ENCODE data around the gene HLA-DQB2. TPM values are rescaled to one million over a fixed set of nuclear protein-coding genes. Genes with fewer than 3 reads are reported as not detected.

Gene HLA-DQB2
- total and polyA plus RNA-seq, 2 donors (not counting 3 experiments of a cell fraction or from before 2014, with no cell fraction given): not detected

GRCh38 chr6:32792901-32793435, 29.6 kb upstream of the HLA-DQB2 start:
- no TSS peak for BruUV-seq (replicated peaks)
- Histone ChIP-seq H3K36me3 (ENCODE audit: control insufficient read depth in 2 of 2, extremely low read depth in 1 of 2, insufficient read depth in 2 of 2, low read length in 2 of 2) (no peaks in the 10 kb centered on the region), H4K20me1 (replicated peaks; ENCODE audit: control insufficient read depth, extremely low read depth, insufficient read depth, low read length) (no peaks in the 10 kb centered on the region), H3K9me3 (replicated peaks; ENCODE audit: control insufficient read depth, insufficient read depth, low read length) (no peaks in the 10 kb centered on the region), H3K4me2 (ENCODE audit: insufficient read depth, low read length) (no peak overlapping the region), H3K9ac (replicated peaks; ENCODE audit: extremely low read depth, insufficient read depth, low read length) (no peak overlapping the region), H3K9me1 (replicated peaks; ENCODE audit: control insufficient read depth, extremely low read depth, insufficient read depth, low read length) (no peaks in the 10 kb centered on the region), H3K4me3 (replicated peaks in 1 of 3; ENCODE audit: insufficient read depth in 1 of 3, low read depth in 1 of 3, low read length in 3 of 3) (no peak overlapping the region), H3K79me2 (ENCODE audit: control insufficient read depth, insufficient read depth, low read length) (no peaks in the 10 kb centered on the region), H3K27me3 (ENCODE audit: control insufficient read depth in 2 of 2, insufficient read depth in 2 of 2, low read length in 2 of 2) (peaks cover 32 to 54% of the 10 kb centered on the region in 2 experiments), H3K4me1 (ENCODE audit: control insufficient read depth, extremely low read depth, insufficient read depth, low read length) (no peaks in the 10 kb centered on the region), H3K27ac (ENCODE audit: insufficient read depth, low read depth, low read length) (no peak overlapping the region), H2AFZ (ENCODE audit: low read depth, low read length) (no peak overlapping the region)
- dilution Hi-C loops (cut with MboI; ENCODE audit: extremely low pct_ligation_motif_present, low sequenced_read_pairs): no loop called here
- TF ChIP-seq FOS (IDR thresholded peaks at IDR 0.05; ENCODE audit: borderline replicate concordance, insufficient read depth, low read length) (no peak), GATA2 (IDR thresholded peaks at IDR 0.05; ENCODE audit: insufficient read depth, insufficient read length, low read depth, low read length) (no peak), MAX (IDR thresholded peaks at IDR 0.05; ENCODE audit: insufficient read depth, insufficient read length) (no peak), POLR2AphosphoS5 (IDR thresholded peaks at IDR 0.05; ENCODE audit: insufficient read depth, low read depth, low read length) (no peak), JUN (IDR thresholded peaks at IDR 0.05; ENCODE audit: borderline replicate concordance, insufficient read depth, insufficient read length, low read depth) (no peak), POLR2A (IDR thresholded peaks at IDR 0.05; ENCODE audit: low read depth, low read length) (no peak), EZH2 (IDR thresholded peaks at IDR 0.05; ENCODE audit: borderline replicate concordance, low read depth, low read length, severe bottlenecking) (no peak), MYC (IDR thresholded peaks at IDR 0.05; ENCODE audit: low read depth, low read length) (no peak), CTCF (IDR thresholded peaks at IDR 0.05; ENCODE audit: extremely low read depth in 1 of 2, insufficient read depth in 1 of 2, low read depth in 1 of 2, low read length in 2 of 2) (no peak)
- DNase-seq (ENCODE audit: low read depth, low spot score): no peak
- POLR2A ChIA-PET: no interaction called here
- FAIRE-seq: no peak
- CTCF ChIA-PET: interaction anchor here (0.9 to 2.4 kb wide), 5 partner anchors 46 to 547 kb away, joined by 3 to 15 read pairs (median 4); partner anchors contain the start of gene TAP2
- intact Hi-C loops (cut with micrococcal nuclease): loop anchor here (10.0 kb wide), 1 partner anchor 748 kb away; no protein-coding TSS in a partner anchor
